Activated CD4-positive, alpha-beta memory T cell treated with anti-CD3 and anti-CD28 coated beads, Interleukin-2, amount 10 ng/mL, durations not matched to agents 7 days and 5 days (primary cell): Measurements from ENCODE around the gene GPR146. TPM values are rescaled to one million over a fixed set of nuclear protein-coding genes. Genes with fewer than 3 reads are reported as not detected.

ENCODE experiments used
- CTCF ChIA-PET: fragments of 350-600 bp; sonication (Branson Sonifier 250); formaldehyde crosslinking; loops from one replicate; lab custom pipeline; 2021; ENCODE audit warnings: antibody characterized with exemption, inconsistent platforms; lab: Charles Lee
- POLR2A ChIA-PET: fragments of 350-600 bp; sonication (Branson Sonifier 250); formaldehyde crosslinking; loops from one replicate; lab custom pipeline; 2021; ENCODE audit warnings: antibody characterized with exemption; lab: Charles Lee
- DNase-seq: peaks from one replicate; pipeline ENCODE4 v3.0.0-alpha.2; 2020
- H3K27ac Mint-ChIP-seq: one replicate; pipeline ENCODE4 v1.8.0; 2021; ENCODE audit warnings: mild to moderate bottlenecking, mixed read lengths
- H3K27me3 Mint-ChIP-seq: one replicate; pipeline ENCODE4 v1.8.0; 2021; ENCODE audit warnings: mixed read lengths
- H3K36me3 Mint-ChIP-seq: one replicate; pipeline ENCODE4 v1.8.0; 2021; ENCODE audit warnings: low read depth, mixed read lengths
- H3K4me1 Mint-ChIP-seq: one replicate; pipeline ENCODE4 v1.8.0; 2021; ENCODE audit warnings: mixed read lengths
- H3K4me3 Mint-ChIP-seq: one replicate; pipeline ENCODE4 v1.8.0; 2021; ENCODE audit warnings: mild to moderate bottlenecking, mixed read lengths
- H3K9me3 Mint-ChIP-seq: one replicate; pipeline ENCODE4 v1.8.0; 2021; ENCODE audit warnings: mixed read lengths
- total RNA-seq, 2 experiments: library from RNA; stranded (reverse); gene quantifications; one replicate each; pipeline ENCODE4 v1.2.3, GENCODE V29; 2021

Gene GPR146
- total RNA-seq, 2 experiments from 2014 or later: 10.0 to 10.1 TPM

DNA sequence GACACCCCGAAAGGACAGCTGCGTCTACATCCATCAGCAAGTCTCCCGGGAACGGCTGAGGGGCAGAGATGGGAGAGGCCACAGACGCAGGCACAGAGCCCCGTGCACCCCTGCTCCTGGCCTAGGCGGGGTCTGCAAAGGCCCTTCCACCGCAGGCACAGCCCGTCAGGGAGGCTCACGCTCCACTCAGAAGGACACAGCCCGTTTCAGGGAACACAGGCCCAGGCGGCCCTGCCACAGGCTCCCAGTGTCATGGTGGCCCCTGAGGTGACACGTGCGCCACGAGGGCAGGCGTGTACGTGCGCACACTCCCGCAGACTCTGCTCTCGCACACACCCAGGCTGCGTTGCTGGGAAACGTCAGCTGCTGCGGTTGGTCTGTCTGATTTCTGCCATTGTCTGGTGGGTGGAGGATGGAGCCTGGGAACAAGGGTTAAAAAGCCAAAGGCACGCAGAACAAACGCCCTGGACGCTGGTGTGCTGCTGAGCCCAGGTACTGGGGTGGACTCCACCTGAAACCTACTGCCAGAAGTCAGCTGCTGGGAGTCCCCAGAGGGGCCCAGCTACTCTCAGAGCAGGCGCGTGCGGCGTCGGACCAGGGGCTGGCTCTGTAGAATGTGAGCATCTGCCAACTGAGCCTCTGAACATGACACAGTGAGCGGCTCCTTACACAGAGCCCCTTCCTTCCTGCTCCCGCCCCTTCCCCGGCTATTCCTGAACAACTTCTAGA is 56.7 kb downstream of the GPR146 start:
- no peaks in the 10 kb centered on the region for H3K27me3 Mint-ChIP-seq
- H3K4me3 Mint-ChIP-seq: no peak overlapping the region
- H3K9me3 Mint-ChIP-seq: no peaks in the 10 kb centered on the region
- H3K27ac Mint-ChIP-seq: no peak overlapping the region
- peaks cover 28% of the 10 kb centered on the region for H3K4me1 Mint-ChIP-seq
- CTCF ChIA-PET: no interaction called here
- no peak for DNase-seq
- POLR2A ChIA-PET: no interaction called here
- H3K36me3 Mint-ChIP-seq: no peaks in the 10 kb centered on the region

DNA sequence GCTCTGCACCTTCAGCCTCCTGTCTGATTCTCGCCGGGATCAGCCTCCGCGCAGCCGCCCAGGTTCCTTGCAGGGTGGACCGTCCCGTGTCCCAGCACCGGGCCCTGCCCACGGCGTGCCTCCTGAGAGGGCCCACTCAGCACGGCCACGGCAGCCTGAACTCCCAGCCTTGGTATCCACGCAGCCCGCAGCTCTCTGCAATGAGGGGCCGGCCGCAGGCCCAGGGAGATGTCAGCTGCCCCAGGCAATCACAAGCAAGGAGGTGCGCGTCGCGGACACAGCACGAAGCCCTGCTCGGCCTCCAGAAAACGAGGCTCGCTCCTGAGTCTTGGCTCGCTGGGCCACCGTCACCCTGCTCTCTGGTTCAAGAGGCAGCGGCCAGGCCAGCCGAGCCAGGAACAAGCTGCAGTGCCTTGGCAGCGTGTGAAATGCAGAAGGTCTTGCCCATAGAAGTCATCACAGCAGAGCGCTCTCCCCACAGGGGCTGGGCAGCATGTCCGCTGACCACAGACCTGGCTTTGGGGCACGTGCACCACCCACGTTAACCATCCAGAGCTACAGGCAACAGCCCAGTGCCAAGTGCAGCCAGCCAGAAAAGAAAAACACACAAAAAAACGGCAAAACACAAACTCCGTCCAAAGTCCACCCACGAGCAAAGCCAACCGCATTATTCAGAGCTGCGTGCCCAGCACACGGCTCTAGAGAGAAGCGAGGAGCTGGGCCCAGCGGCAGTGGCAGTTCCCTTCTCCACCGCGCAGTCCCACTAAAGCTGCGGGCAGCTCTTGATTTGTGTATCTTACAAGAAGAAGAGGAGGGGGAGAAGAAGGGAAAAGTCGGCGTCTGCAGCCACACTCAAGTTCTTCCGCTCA is 57.5 kb downstream of the GPR146 start:
- H3K9me3 Mint-ChIP-seq: no peaks in the 10 kb centered on the region
- DNase-seq: no peak
- no peak overlapping the region for H3K27ac Mint-ChIP-seq
- peaks cover 28% of the 10 kb centered on the region for H3K4me1 Mint-ChIP-seq
- H3K4me3 Mint-ChIP-seq: no peak overlapping the region
- POLR2A ChIA-PET: no interaction called here
- H3K27me3 Mint-ChIP-seq: no peaks in the 10 kb centered on the region
- CTCF ChIA-PET: interaction anchor here (1.0 kb wide), 1 partner anchor 68 kb away, joined by 5 read pairs; no protein-coding TSS in a partner anchor
- H3K36me3 Mint-ChIP-seq: no peaks in the 10 kb centered on the region

- Mint-ChIP-seq H3K36me3 (no peaks in the 10 kb centered on the region), H3K4me1 (peaks cover 28% of the 10 kb centered on the region), H3K9me3 (no peaks in the 10 kb centered on the region), H3K27ac (peak overlapping the region; percentile 77), H3K4me3 (peak overlapping the region; percentile 50), H3K27me3 (no peaks in the 10 kb centered on the region)
- ChIA-PET POLR2A (interaction anchor here (0.7 to 1.8 kb wide), 5 partner anchors 35 to 128 kb away, joined by 3 to 5 read pairs (median 4); partner anchors contain the start of genes COX19 and ZFAND2A), CTCF (interaction anchor here (1.0 to 1.7 kb wide), 4 partner anchors 9 to 67 kb away, joined by 3 to 5 read pairs (median 4); no protein-coding TSS in a partner anchor)
- DNase-seq: peak; percentile 38
Measured at GRCh38 chr7:1103009-1103788, 58.9 kb downstream of the GPR146 start.

GRCh38 chr7:1103789-1104515 is 59.6 kb downstream of the GPR146 start:
- Mint-ChIP-seq H3K27me3 (no peaks in the 10 kb centered on the region), H3K27ac (peak overlapping the region; percentile 77), H3K4me3 (peak overlapping the region; percentile 50), H3K9me3 (no peaks in the 10 kb centered on the region), H3K4me1 (peaks cover 28% of the 10 kb centered on the region), H3K36me3 (no peaks in the 10 kb centered on the region)
- CTCF ChIA-PET: interaction anchor here (0.8 to 1.7 kb wide), 4 partner anchors 9 to 35 kb away, joined by 3 to 5 read pairs (median 4); no protein-coding TSS in a partner anchor
- POLR2A ChIA-PET: interaction anchor here (0.9 to 1.8 kb wide), 4 partner anchors 35 to 111 kb away, joined by 3 to 4 read pairs (median 4); partner anchors contain the start of gene ZFAND2A
- no peak for DNase-seq

DNA sequence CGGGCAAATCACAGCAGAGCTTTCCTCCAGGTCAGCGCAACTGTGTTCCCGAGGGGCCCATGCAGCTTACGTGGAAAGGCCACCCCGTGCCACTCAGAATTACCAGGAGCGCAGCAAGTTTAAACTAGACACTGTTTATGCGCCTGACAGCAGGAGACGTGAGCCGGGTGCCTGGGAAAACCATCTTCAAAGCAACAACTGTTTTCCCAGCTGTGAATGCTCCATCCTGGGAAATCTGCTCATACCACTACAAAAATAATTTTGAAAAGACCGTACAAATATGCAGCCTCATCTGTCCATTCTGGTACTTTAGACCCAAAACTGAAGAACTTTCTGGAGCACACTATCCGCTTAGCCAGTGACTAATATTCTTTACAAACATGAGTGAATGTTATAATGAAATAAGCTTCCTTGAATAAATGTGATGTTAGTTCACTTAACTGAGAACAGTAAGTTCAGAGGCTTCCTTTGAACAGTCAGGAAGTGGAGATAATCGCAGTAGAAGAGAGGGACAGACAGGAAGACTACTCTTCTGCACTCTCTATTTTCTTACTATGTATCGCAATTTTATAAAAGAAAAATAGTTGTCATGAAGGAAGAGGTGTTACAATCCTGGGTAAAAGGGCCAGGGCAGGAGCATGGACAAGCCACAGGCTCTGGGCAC is 60.3 kb downstream of the GPR146 start:
- ChIA-PET CTCF (interaction anchor here (0.8 to 1.7 kb wide), 2 partner anchors 21 to 34 kb away, joined by 3 to 5 read pairs; no protein-coding TSS in a partner anchor), POLR2A (interaction anchor here (1.7 to 1.8 kb wide), 2 partner anchors 34 to 56 kb away, joined by 4 read pairs; a partner anchor contains a TSS)
- H3K27ac Mint-ChIP-seq: no peak overlapping the region
- H3K36me3 Mint-ChIP-seq: no peaks in the 10 kb centered on the region
- no peak overlapping the region for H3K4me3 Mint-ChIP-seq
- DNase-seq: no peak
- peaks cover 28% of the 10 kb centered on the region for H3K4me1 Mint-ChIP-seq
- H3K9me3 Mint-ChIP-seq: no peaks in the 10 kb centered on the region
- H3K27me3 Mint-ChIP-seq: no peaks in the 10 kb centered on the region

DNA sequence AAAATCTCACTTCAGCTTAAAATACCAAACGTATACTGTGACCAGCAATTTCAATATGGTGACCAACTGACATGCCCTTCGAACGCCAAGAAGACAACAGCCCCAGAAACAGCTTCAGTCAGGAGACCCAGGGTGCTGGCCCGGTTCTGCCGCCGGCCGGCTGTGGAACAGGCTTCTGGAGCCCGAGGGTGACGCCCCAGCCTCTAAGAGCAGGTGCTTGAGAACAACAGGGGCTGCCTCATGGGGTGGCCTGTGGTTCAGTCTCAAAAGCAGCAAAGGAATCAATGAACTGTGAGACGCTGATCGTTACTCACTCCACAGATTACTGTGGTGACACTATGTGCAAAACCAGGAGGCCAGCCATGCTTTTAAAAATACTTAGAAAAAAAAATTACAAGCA is 60.8 kb downstream of the GPR146 start:
- Mint-ChIP-seq H3K9me3 (no peaks in the 10 kb centered on the region), H3K27me3 (no peaks in the 10 kb centered on the region), H3K36me3 (no peaks in the 10 kb centered on the region), H3K4me3 (no peak overlapping the region), H3K27ac (no peak overlapping the region), H3K4me1 (peaks cover 28% of the 10 kb centered on the region)
- CTCF ChIA-PET: interaction anchor here (0.8 kb wide), 1 partner anchor 22 kb away, joined by 3 read pairs; no protein-coding TSS in a partner anchor
- POLR2A ChIA-PET: interaction anchor here (1.7 to 1.8 kb wide), 2 partner anchors 33 to 56 kb away, joined by 4 read pairs; a partner anchor contains a TSS
- no peak for DNase-seq

- no peak overlapping the region for H3K27ac Mint-ChIP-seq
- ChIA-PET CTCF (no interaction called here), POLR2A (no interaction called here)
- no peaks in the 10 kb centered on the region for H3K27me3 Mint-ChIP-seq
- H3K4me3 Mint-ChIP-seq: no peak overlapping the region
- no peak for DNase-seq
- H3K36me3 Mint-ChIP-seq: no peaks in the 10 kb centered on the region
- H3K4me1 Mint-ChIP-seq: peaks cover 28% of the 10 kb centered on the region
- no peaks in the 10 kb centered on the region for H3K9me3 Mint-ChIP-seq
Measured at GRCh38 chr7:1106063-1106792, 61.9 kb downstream of the GPR146 start.

GRCh38 chr7:1106793-1107421 is 62.6 kb downstream of the GPR146 start:
- no peak for DNase-seq
- H3K4me3 Mint-ChIP-seq: no peak overlapping the region
- peaks cover 27% of the 10 kb centered on the region for H3K4me1 Mint-ChIP-seq
- ChIA-PET CTCF (no interaction called here), POLR2A (no interaction called here)
- H3K27ac Mint-ChIP-seq: no peak overlapping the region
- no peaks in the 10 kb centered on the region for H3K27me3 Mint-ChIP-seq
- H3K9me3 Mint-ChIP-seq: no peaks in the 10 kb centered on the region
- no peaks in the 10 kb centered on the region for H3K36me3 Mint-ChIP-seq

DNA sequence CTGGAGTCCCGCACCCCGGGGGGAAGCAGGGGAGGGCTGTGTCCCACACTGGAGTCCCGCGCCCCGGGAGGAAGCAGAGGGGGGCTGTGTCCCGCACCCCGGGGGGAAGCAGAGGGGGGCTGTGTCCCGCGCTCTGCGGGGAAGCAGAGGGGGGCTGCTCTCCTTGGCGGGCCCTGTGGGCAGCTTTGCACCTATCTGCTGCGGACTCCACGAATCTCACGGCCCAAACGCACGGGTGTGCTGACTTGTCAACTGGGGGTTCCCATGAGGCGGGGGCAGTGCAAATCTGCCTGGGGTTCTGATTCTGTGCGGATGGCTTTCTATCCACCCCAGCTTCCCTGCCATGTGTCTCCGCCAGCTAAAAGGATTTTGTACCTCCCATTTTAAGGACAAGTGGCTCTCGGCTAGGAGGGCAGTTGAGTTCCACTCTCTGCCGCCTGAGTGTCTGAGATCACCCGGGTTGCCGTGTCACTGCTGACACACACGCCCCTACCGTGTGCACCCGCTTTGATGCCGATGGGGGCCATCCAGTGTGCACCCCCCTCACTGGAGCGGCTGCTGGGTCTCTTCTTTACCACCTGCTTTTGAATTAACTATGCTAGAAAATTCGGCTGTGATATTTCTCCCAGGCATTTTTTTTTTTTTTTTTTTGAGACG is 64.0 kb downstream of the GPR146 start:
- Mint-ChIP-seq H3K4me3 (no peak overlapping the region), H3K36me3 (no peaks in the 10 kb centered on the region), H3K9me3 (no peaks in the 10 kb centered on the region), H3K27me3 (no peaks in the 10 kb centered on the region), H3K4me1 (peaks cover 14% of the 10 kb centered on the region), H3K27ac (no peak overlapping the region)
- POLR2A ChIA-PET: no interaction called here
- CTCF ChIA-PET: no interaction called here
- no peak for DNase-seq
